Measurements from ENCODE around the gene ANK3. TPM values are rescaled to one million over a fixed set of nuclear protein-coding genes. Genes with fewer than 3 reads are reported as not detected.

The ANK3 gene
- total RNA-seq, 2 donors from 2014 or later = 65.0 to 79.5 TPM

DNA sequence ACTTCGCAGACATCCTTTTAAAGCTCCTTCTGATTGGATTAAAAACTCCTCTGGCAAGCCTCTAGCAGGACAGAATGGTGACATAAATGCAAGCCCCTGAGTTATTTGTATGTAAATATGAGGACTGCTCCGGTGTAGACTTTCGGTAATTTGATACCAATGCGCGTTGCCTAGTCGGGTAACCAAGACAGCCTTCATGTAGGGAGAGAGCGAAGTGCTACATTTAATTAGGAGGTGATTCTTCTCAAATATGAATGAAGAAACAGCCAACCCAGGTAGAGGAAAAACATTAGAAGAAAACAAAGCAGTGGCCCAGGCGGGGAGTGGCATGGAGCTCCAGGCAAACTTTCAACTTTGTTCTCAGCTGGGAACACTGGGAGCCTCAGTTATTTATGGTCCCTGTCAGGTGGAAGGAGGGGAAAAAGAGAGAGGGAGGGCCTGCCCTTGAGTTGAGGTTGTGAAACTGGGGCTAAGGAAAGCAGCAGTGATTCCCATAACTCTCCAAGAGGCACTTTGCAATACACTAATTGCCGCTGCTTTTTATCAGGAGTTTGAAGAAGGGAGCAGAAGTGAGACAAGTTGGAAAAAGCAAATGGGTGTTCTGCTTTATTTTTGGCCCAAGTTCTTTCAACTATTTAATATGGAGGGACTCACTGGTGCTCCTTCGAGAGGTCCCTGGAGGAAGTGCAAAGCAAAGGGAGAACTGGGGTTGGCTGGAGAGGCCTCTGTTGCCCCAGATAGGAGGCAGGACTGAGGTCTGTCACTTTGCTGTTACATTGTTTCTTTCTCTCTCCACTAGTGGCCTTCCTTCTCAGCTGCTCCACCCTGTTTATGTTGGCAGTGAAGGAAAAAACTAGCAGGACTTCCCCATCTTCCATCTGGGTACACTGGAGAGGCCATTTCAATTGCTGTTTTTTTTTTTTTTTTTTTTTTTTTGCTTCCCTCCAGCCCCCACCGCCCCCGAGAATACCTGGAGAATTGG, 248.7 kb downstream of the ANK3 start:
- Mint-ChIP-seq H3K27ac (no peak overlapping the region), H3K36me3 (ENCODE audit: low read depth) (no peaks in the 10 kb centered on the region), H3K9me3 (no peaks in the 10 kb centered on the region), H3K4me1 (peaks cover 6% of the 10 kb centered on the region), H3K27me3 (ENCODE audit: insufficient read depth) (no peaks in the 10 kb centered on the region), H3K4me3 (no peak overlapping the region)
- Histone ChIP-seq H3K9me3 (ENCODE audit: control insufficient read depth, low read length) (no peaks in the 10 kb centered on the region), H3K27me3 (ENCODE audit: control insufficient read depth, insufficient read depth, low read length, poor library complexity, severe bottlenecking) (no peaks in the 10 kb centered on the region), H3K4me1 (ENCODE audit: control insufficient read depth, insufficient read depth, low read length) (peaks cover 4% of the 10 kb centered on the region), H3K4me3 (ENCODE audit: low read length) (peak overlapping the region; percentile 82), H3K9ac (ENCODE audit: extremely low read depth, low read length, poor library complexity, severe bottlenecking) (peak overlapping the region; percentile 59), H3K27ac (ENCODE audit: low read depth, low read length) (peak overlapping the region; percentile 84), H3K36me3 (ENCODE audit: control insufficient read depth, insufficient read depth, low read length) (no peaks in the 10 kb centered on the region)
- 11 to 21% methylated on average over 9 to 12 of the region's 12 CpGs for WGBS, 2 experiments (ENCODE audit: insufficient coverage in 1 of 2, insufficient read length in 1 of 2)
- TF ChIP-seq CTCF (conservative IDR thresholded peaks at IDR 0.05) = peak; percentile 18
- DNase-seq = peak; percentile 84

DNA sequence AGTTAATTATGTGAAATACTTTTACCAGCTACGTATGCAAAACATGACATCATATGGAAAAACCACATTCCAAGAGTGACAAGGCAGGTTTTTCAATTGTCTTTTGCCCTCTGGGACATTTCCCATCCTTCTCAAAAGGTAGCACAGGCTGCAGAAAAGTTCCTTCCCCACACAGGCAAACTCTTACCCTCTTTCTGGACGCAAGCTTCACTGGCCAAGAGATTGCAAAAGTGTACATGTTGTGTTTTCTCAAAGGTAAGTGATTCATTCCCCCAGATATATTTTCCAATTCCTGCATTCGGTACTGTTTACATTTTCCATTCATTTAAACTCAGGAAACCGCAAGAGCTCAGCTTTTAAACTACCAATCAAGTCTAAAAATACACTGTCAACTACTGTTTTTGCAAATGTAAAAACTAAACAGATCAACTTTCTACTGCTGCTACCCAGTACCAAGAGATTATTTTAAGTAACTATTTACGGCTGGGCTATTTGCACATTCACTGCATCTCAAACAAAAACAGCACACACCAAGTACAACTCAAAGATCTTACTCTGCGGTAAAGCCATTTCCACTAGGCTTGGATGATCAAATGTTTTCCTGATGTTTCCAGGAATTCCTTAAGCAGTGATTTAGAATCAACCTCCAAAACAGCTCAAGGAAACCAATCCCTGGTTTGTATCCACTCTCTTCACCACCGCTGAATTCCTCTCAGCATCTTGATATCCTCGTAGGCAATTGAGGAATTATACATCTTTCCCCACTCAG, 249.7 kb downstream of the ANK3 start:
- no peak for TF ChIP-seq CTCF (conservative IDR thresholded peaks at IDR 0.05)
- Mint-ChIP-seq H3K27me3 (ENCODE audit: insufficient read depth) (no peaks in the 10 kb centered on the region), H3K27ac (no peak overlapping the region), H3K4me3 (no peak overlapping the region), H3K36me3 (ENCODE audit: low read depth) (peaks cover 4% of the 10 kb centered on the region), H3K9me3 (no peaks in the 10 kb centered on the region), H3K4me1 (peaks cover 6% of the 10 kb centered on the region)
- no peaks in the 10 kb centered on the region for H3K36me3 ChIP-seq (ENCODE audit: control insufficient read depth, insufficient read depth, low read length)
- peak; percentile 59 for DNase-seq
- peak overlapping the region; percentile 59 for H3K9ac ChIP-seq (ENCODE audit: extremely low read depth, low read length, poor library complexity, severe bottlenecking)
- H3K27ac ChIP-seq (ENCODE audit: low read depth, low read length) = peak overlapping the region; percentile 84
- WGBS, 2 experiments (ENCODE audit: insufficient coverage in 1 of 2, insufficient read length in 1 of 2) = 3 to 5% methylated on average over 5 to 8 of the region's 8 CpGs
- peak overlapping the region; percentile 82 for H3K4me3 ChIP-seq (ENCODE audit: low read length)
- H3K27me3 ChIP-seq (ENCODE audit: control insufficient read depth, insufficient read depth, low read length, poor library complexity, severe bottlenecking) = no peaks in the 10 kb centered on the region
- peaks cover 4% of the 10 kb centered on the region for H3K4me1 ChIP-seq (ENCODE audit: control insufficient read depth, insufficient read depth, low read length)
- H3K9me3 ChIP-seq (ENCODE audit: control insufficient read depth, low read length) = no peaks in the 10 kb centered on the region

DNA sequence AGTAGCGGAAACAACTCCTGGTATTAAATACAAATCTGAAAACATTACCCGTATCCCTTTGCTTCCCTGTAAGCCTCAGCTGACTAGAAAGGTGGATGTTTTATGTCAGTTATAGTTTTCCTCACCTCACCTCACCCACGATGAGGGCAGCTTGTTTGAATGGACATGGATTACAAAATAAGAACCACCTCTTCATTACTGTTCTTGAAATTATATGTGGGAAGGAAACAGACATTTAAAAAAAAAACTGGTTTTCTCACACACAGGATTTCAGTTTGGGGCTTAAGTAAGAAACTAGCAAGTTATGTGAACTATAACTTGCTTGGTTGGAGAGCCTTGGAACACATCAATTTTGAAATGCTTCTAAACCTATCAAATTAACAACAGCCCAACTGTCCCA, 250.4 kb downstream of the ANK3 start:
- TF ChIP-seq CTCF (conservative IDR thresholded peaks at IDR 0.05) = no peak
- H3K27ac Mint-ChIP-seq = no peak overlapping the region
- peak overlapping the region; percentile 82 for H3K4me3 ChIP-seq (ENCODE audit: low read length)

More for the DNA sequence above, 250.4 kb downstream of the ANK3 start:
- H3K4me1 Mint-ChIP-seq = peaks cover 6% of the 10 kb centered on the region
- Histone ChIP-seq H3K9me3 (ENCODE audit: control insufficient read depth, low read length) (no peaks in the 10 kb centered on the region), H3K27me3 (ENCODE audit: control insufficient read depth, insufficient read depth, low read length, poor library complexity, severe bottlenecking) (no peaks in the 10 kb centered on the region), H3K4me1 (ENCODE audit: control insufficient read depth, insufficient read depth, low read length) (peaks cover 4% of the 10 kb centered on the region), H3K36me3 (ENCODE audit: control insufficient read depth, insufficient read depth, low read length) (no peaks in the 10 kb centered on the region), H3K27ac (ENCODE audit: low read depth, low read length) (no peak overlapping the region), H3K9ac (ENCODE audit: extremely low read depth, low read length, poor library complexity, severe bottlenecking) (peak overlapping the region; percentile 59)
- H3K36me3 Mint-ChIP-seq (ENCODE audit: low read depth) = peaks cover 9% of the 10 kb centered on the region
- no peaks in the 10 kb centered on the region for H3K27me3 Mint-ChIP-seq (ENCODE audit: insufficient read depth)
- DNase-seq = no peak
- no peak overlapping the region for H3K4me3 Mint-ChIP-seq
- H3K9me3 Mint-ChIP-seq = no peaks in the 10 kb centered on the region
- WGBS, 2 experiments (ENCODE audit: insufficient coverage in 1 of 2, insufficient read length in 1 of 2) = no CpG with 5 or more reads among the region's 3 CpGs
